NCI-H1105 (cell line): ENCODE data around the gene FAM131C.
"Not testable (repeated sequence)": the region's sequence is repeated elsewhere in the genome, so short reads cannot be mapped to it uniquely, and the experiment has no call there.

Experiments used
- DNase-seq: peaks from one replicate; lab custom pipeline; 2025; lab: John Stamatoyannopoulos, UW

FAM131C gene

DNA sequence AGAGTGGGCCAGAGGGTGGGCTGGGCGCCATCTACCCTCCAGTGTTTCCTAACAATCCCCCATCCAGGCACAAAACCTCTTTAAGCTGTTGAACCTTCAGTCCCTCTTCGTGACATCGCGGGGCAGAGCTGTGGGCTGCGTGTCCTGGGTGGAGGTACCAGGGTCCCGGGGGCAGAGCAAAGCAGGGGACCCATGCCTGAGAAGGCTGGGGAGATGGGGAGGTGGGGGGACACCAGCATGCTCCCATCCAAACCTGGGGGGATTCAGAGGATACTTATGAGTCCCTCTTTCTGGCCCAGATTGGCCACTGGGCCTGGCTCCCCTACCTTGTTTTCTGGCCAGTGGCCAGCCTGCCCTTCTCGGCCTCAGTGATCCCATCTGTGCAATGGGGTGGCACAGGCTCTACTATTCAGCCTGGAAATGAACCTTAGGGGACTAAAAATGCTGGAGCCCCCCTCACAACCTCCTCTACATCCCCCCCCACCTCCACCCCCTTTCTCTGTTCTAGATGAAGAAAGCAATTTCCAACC lies 40.3 kb downstream of the FAM131C start:
- not testable (repeated sequence) for DNase-seq

DNA sequence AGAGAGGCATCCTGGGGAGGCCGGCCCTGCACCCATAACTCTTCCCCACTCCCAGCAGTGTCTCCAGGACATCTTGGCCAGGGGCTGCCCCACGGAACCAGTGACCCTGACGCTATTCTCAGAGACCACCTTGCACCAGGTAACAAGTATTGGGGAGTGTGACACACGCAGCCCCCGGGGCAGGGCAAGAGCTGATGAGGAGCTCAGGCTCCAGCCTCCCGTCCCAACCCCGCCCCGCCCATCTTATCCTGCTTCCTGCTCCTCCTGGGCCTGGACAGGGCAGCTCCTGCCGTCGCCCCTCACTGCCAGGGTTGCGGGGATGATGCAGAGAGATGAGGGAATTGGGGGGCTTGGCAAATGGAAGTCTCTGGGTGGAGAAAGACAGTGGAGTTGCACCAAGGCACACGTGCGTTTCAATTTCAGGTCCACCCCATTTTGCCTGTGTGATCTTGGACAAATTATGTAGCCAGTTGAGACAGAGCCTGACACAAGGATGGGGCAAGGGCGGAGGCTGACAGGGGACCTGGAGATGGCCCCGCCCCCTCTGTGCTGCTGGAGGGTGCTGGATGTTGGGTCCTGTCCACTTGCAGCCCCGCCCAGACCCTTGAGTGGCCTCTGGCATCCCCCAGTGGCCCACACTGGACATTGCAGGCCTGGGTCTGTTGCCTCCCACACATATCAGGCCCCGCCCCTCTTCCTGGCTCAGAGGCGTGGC lies 40.9 kb downstream of the FAM131C start:
- peak; percentile 44 for DNase-seq

DNA sequence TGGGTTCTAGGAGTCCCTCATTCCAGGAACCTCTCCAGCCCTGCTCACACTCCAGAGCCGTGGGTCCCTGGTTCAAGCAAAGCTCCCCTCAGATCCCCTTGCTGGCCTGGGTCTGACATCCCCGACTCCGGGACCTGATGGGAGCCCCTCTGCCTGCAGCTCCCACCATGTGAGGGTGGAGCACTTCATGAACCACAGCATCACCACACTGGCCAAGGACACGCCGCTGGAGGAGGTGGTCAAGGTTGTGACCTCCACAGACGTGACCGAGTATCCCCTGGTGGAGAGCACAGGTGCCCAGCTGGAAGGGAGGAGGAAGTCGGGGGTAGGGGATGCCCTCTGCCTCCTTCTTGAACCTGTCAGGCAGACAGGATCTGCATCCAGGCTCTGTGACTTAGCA lies 41.9 kb downstream of the FAM131C start:
- no peak for DNase-seq

DNA sequence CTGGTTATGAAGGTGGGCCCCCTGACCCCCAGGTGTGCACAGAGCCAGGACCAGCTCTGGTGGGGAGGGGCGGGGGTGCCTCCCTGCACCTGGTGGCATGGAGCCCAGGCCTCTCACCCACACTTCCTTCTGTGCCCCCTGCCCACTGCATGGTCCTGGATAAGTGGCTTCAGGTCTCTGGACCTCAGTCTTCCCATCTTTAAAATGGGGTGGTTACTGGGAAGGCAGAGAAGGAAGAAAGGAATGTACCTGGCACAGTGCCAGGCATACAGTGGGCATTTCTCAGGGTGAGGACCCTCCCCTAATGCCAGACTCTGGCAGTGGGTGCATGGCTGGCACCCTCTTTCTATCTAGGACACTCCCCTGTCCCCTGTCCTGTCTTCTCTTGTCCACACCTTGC lies 44.2 kb downstream of the FAM131C start:
- DNase-seq: no peak

DNA sequence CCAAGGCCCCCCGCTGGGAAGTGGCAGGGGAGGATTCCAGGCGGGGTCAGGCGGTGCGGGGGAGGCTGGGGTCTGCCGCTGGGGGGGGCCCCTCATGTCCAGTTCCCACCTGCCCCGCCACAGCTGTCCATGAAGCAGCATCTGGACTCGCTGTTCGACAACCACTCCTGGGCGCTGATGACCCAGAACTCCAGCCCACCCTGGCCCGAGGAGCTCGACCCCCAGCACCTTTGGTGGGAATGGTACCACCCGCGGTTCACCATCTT lies 44.5 kb downstream of the FAM131C start:
- not testable (repeated sequence) for DNase-seq

DNA sequence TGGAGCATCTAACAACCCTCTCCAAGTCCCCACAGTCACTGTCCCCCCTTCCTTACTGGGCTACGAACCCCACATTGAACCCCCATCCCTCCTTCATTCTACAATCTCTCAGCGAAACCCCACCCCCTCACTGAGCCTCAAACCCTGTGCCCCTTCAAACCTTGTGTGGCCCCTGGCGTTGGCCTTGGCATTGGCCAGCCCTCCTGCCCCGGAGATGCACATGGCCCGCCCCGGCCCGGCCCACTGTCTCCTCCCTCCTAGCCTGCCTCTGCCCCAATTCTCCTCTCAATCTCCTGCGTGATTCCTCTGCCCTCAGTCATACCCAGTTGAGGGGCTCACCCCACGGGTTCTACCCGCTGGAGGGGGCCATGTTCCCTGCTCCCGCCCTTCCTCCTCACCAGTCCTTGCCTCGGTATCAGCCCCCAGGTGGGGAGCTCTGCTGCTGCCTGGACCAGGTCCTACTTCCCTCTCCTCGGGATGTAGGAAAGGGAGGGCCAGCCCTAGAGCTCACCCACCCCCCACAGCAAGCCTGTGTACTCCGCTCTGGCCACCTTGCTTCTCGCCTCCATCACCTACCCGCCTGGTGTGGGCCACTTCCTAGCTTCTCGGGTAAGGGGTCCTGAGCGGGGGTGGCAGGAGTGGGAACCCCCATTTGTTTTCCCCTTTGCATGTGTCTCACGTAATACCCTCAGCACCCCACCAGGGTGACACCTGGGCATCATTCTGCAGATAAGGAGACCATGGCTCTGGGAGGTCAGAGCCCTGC lies 45.0 kb downstream of the FAM131C start:
- DNase-seq: no peak

DNA sequence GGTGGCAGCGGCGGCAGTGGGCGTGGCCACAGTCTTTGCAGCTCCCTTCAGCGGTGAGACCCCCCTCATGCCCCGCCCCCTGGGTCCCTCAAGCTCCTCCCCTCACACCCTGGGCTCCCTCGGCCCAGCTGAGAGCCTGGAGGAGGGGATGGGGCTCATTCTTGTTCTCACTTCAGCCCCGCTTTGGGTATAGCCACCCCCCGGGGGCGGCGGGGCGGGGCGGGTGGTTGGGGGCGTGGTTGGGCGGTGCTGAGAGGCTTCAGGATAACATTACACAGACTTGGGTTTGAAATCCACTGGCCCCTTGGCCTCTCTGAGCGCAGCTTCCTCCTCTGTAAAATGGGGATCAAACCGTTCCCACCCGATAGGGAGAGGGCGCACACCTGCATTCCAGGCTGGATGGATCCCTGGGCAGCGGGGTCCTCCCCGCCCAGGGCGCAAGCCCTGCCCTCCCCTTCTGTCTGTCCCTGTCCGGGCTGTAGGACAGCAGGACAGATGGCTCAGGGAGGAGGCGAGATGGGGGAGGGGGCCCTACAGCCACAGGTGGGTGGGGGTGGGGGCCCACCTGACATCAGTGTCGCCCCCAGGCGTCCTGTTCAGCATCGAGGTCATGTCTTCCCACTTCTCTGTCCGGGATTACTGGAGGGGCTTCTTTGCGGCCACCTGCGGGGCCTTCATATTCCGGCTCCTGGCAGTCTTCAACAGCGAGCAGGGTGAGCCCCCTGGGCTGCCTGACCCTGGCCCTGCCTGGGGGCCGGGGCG lies 46.5 kb downstream of the FAM131C start:
- DNase-seq: no peak

DNA sequence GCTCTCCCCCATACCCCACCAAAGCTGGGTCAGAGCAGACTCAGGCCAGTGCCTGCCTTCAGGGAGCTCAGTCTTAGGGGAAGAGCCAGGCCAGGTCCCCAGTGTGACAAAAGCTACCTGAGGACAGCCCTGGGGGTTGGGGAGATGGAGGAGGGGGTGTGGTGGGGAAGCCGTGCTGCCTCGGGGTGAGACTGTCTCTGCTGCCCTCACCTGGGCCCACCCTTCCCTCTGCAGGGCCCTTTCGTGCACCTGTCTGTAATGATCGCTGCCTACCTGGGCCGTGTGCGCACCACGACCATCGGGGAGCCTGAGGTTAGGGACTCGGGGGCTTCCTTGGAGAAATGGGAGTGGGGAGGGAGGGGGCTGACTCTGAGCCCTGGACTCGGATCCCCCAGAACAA lies 47.1 kb downstream of the FAM131C start:
- DNase-seq: not testable (repeated sequence)

DNA sequence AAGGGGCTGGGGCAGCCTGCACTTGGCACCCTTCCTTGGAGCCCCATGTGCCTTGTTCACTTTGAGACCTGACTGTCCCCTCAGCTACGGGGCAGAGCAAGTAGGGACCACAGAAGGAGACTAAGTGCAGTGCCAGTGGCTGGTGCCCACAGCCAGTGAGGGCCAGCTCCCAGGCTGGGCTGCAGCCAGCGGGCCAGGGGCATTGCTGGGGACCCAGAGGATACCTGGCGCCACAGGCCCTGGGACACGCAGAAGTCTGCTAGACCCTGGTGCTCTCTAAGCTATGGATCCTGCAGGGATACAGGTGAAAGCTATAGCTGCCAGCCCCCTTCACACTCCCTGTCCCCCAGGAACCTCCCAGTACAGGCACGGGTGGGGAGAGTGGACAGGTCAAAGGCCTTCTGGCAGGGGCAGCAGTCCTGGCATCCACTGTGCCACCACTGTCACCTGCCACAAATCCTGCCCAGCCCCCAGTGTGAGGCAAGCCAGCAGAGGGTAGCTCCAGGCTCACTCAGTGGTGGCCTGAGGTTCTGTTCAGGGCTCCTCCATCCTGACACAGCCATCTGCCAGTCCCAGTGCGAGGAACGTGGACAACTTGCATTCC lies 50.3 kb downstream of the FAM131C start:
- no peak for DNase-seq

DNA sequence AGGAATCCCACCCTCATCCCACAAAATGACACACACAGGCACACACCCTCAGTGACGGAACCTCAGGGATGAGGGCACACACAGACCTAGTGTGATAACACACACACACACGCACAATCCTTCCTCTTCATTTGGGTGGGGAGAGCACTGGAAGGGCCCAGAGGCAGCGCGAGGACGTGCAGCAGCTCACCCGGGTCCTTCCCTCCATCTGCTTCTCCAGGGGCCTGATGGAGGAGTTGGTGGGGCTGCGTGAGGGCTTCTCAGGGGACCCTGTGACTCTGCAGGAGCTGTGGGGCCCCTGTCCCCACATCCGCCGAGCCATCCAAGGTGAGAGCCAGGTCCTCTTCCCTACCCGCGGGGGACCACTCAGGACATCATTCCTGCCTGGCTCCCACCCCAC lies 51.1 kb downstream of the FAM131C start:
- no peak for DNase-seq

DNA sequence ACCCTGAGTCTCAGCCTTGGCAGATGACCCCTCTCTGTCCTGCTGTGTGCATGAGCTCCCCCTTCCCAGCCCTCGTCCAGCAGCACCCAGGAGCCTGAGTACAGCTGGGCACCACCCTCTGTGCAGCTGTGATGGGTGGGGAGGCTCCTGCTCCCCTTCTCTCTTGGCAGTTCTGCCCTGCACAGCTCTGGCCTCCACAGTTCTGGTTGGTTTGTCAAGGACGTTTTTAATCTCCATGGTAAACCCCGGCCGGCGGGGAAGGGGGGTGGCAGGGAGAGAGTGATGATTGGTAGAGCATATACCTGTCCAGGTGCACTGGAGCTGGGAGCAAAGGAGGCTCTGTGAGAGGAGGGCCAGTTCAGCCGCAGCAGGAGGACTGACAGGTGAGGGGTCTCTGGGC lies 51.8 kb downstream of the FAM131C start, which contains the start of gene CLCNKA:
CLCNKA (plus strand) TSS at position 356 of the 400 bp plus-strand sequence. CDS start 584 bp downstream, outside the sequence.
- DNase-seq: peak; percentile 11

DNA sequence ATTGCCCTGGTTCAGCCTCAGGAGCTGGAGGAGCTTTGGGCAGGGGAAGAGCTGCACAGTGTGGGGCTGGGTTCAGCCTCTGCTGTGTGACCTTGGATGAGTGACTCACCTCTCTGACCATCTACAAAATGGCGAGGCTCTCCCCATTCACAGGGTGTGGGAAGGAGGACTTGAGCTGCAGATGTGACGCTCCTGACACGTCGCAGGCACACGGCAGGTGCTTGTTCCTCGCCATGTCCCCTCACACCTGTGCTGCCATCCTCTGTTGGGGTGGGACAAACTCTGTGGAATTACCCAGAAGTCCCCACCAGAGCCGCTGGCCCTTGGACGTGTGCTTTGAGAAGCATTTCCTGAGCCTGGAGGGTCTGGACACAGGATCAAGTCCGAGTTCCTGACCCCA lies 52.6 kb downstream of the FAM131C start:
- not testable (repeated sequence) for DNase-seq

DNA sequence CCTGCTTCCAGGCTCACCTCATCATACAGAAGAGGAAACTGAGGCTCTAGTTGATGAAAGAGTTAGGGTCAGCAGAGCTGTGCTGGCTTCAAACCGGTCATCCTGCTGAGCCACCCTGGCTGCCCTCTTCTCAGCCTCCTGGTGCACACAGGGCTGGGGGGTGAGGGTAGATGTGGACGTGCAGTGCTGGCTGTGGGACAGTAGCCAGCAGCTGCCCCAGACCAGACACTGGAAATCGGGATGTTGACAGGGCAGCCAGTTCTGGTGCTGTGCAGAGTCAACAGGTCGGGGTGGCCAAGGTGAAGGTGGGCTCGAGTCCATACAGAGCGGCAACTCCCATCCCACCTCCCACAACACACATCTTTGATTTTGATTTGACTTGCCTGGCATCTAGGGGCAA lies 53.1 kb downstream of the FAM131C start:
- no peak for DNase-seq

DNA sequence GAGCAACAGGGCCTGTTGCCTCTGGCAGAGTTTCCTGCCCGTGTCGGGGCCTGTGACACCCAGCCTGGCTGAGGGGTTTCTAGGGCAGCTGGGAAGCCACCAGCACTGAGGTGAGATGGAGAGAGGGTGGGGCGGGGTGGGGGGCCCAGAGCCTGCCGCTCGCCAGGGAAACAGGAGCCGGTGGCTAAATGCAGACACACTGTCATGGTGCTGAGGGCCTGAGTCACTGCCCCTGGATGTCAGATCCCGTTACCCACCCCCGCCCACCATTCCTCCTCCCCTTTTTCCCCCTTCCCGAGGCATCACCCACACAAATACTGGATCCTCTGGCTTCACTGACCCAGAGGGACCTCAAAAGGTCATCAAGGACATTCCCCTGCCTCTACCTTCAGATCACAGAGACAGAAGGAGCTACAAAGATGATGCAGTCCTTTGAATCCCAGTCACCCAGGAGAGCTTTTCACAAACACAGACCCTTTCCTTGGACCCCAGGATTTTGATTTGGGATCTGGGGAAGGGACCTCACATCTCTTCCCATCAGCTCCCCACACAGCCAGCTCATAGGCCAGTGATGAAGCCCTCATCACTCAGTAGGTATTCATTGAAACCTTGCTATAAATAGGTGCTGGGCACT lies 53.7 kb downstream of the FAM131C start:
- no peak for DNase-seq

DNA sequence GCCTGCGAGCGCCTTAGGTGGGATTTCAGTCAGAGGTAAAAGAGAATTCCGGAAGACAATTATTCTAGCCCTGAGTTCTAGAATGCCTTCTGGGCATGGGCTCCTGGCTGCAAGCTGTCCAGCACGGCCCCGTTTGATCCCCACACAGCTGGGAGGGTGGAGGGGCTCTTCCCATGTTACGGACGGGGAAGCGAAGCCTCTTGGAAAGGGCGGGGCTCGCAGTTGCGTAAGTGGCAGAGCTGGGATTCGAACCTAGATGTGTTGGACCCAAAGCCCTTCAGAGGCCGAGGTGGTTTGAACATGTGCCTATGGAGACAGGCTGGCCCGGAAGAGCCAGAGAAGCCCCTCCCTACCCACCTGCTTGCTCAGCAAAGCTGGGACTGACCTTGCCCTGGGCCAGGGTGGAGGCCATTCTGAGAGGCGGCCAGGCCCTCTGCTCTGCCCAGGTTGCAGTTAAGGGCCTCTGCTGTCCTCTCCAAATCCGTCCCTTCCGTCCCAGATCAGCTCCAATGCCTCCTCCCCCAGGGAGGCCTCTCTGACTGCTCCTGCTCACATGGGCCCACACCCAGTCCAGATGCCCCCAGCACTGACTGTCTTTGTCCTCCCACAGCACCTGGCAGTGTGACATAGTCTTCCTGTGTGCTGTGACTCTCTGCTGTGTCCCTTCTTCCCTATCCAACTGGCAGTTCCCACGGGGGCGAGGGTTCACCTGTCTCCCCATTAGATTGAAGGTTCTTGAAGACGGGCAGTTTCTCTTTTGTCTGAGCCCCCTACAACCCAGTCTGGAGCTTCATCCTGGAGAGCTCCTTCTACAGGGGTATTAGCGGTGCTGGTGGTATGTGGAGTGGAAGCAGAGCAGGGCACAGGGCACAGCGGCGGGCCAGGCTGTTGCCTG lies 54.5 kb downstream of the FAM131C start:
- no peak for DNase-seq

DNA sequence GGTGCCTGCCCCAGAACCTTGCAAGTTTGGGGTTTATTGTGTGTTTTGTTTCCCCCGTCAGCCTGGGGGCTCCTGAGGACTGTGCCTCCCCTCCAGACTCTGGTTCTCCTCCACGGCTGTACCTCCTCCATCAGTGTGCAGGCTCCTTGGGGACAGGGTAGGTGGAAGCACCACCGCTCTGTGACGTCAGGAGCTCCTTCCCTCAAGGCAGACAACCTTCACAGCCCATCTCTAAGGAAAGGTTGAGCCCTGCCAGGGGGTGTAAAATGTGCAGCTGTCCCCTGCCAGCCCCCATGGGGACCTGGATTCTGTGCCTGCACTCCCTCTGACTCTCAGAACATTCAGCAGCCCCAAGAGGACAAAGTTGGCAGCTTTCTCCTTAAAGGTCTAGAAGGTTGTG lies 55.1 kb downstream of the FAM131C start:
- DNase-seq: no peak

DNA sequence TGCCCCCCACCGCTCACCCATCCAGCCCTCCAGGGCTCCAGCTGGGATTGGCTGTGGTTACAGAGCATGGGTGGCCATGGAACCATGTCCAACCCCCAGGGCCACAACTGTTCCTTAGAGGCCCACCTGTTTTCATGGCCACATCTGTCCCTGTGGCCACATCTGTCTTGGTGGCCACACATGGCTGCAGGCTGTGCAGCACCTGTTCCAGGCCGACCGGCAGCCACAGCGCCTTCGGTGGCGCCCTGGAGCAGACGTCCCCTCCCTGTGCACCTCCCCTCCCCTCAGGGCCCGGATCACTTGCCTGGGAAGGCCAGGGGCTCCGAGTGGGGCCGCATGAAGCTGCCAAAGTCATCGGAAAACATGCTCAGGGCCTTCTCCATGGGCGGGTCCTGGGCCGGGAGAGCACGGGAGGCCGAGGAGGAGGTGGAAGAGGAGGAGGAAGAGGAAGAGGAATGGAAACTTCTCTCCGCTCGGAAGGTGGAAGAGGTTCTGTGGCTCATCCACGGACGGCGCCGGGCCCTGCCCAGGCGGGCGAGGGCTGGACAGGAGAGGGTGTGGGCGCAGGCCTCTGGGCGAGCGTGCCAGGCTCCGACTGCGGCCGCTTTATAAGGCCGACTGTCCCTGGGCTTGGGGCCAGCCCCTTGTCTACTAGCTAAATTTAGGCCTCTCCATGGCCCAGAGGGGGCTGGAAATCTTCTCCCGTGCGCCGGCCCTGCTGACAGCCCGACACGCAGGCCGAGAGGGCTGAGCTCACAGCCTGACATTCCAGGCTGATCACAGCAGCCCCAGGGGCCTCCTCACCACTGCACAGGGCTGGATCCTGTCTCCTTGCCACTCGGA lies 55.8 kb downstream of the FAM131C start, which contains the start of gene HSPB7:
HSPB7 (minus strand) TSS at position 583 of the 843 bp plus-strand sequence; CDS start at position 503, 80 bp downstream.
- DNase-seq: no peak

DNA sequence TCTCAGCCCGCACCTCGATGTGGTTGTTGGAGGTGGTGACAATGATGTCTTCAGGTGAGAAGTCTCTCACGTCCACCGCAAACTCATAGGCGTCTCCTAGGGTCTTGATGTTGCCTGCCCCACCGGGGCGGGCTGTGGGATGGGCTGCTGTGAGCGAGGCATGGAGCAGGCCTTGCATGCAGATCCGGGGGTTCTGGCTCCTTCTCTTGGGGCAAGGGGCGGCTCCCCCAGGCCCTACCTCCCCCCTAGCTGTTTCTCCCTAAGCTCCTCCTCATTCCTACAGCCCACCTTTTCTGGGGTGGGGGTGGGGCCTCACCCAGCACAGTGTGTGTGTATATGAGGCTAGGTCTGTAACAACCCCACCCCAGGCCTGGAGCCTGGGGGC lies 56.4 kb downstream of the FAM131C start:
- no peak for DNase-seq
